ENCODE results near the gene CYB561D1. TPM values are rescaled to one million over a fixed set of nuclear protein-coding genes. Genes with fewer than 3 reads are reported as not detected.

CYB561D1 gene
- total RNA-seq, 1 experiment from 2014 or later: 5.7 TPM

DNA sequence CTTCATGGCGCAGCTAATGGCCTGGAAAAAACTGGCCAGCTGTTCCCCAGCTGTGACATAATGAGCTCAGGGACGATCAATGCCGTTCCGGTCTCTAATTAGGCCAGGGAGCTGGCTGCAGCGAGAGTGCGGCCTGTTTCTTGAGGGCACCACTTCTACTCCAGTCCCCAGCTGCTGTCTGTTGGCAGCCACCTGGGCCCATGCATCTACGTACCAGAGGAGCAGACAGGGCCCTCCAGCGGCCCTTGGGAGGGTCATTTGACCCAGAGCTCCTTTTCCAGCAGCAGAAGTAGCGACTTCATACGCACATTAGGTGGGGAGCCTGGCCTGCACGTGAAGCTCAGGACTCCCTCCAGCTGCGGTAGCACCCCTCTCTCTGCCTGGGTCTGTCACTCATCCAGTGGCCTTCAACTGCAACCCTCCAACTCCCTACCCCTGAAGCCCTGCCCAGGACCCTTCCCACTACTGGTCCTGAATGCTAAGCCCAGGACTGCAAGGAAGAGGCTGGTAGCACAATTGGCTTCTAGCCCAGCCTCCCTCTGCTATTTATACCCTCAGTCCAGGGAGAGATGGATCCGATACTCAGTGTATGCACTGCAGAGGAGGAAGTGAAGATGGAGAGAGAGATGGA is 36.7 kb downstream of the CYB561D1 start:
- H3K4me1 ChIP-seq (ENCODE audit: insufficient read depth, low read length, poor library complexity, severe bottlenecking): peaks cover 8% of the 10 kb centered on the region
- H3K9me3 ChIP-seq (ENCODE audit: low read depth, low read length, poor library complexity, severe bottlenecking): no peaks in the 10 kb centered on the region
- no peaks in the 10 kb centered on the region for H3K27me3 ChIP-seq (replicated peaks; ENCODE audit: insufficient read depth, low read depth, low read length, poor library complexity)
- ChIA-PET CTCF (no interaction called here), POLR2A (ENCODE audit: low non-redundant PET) (interaction anchor here (0.6 kb wide), 1 partner anchor 19 kb away, joined by 3 read pairs; no protein-coding TSS in a partner anchor)
- no peak for TF ChIP-seq CTCF (conservative IDR thresholded peaks at IDR 0.05; ENCODE audit: low read depth, low read length)
- TF ChIP-seq EZH2 (IDR thresholded peaks at IDR 0.05; ENCODE audit: borderline replicate concordance, low read depth, low read length, poor library complexity, severe bottlenecking): no peak
- BruUV-seq (replicated peaks): no TSS peak
- intact Hi-C loops (cut with micrococcal nuclease; ENCODE audit: unreplicated experiment): loop anchor here (5.0 kb wide), 1 partner anchor 268 kb away; no protein-coding TSS in a partner anchor
- no peak for DNase-seq (ENCODE audit: low spot score)
- H3K4me3 ChIP-seq (ENCODE audit: low read depth, low read length, poor library complexity, severe bottlenecking): no peak overlapping the region
- H3K27ac ChIP-seq (ENCODE audit: low read depth, low read length, poor library complexity, severe bottlenecking): no peak overlapping the region
- no peaks in the 10 kb centered on the region for H3K36me3 ChIP-seq (ENCODE audit: insufficient read depth, low read length, poor library complexity, severe bottlenecking)

DNA sequence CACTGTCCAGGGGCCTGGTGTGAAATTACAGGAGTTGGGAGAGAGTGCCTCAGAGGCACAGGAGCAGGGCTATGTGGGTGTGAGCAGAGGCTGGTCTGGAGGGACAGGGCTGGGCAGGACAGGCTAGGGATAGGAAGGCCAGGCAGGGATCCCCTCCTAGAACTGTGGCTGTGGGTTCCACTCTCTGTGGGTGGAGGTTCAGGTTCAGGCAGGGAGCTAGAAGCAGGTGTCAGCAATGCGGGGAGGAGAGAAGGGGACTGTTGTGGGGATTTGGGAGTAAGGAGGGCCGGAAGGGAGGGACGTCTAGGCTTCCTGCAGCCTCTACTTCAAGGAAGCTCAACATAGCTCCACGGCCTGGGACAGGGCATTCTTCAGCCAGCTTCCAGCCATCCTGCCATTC is 37.5 kb downstream of the CYB561D1 start:
- POLR2A ChIA-PET (ENCODE audit: low non-redundant PET): no interaction called here

DNA sequence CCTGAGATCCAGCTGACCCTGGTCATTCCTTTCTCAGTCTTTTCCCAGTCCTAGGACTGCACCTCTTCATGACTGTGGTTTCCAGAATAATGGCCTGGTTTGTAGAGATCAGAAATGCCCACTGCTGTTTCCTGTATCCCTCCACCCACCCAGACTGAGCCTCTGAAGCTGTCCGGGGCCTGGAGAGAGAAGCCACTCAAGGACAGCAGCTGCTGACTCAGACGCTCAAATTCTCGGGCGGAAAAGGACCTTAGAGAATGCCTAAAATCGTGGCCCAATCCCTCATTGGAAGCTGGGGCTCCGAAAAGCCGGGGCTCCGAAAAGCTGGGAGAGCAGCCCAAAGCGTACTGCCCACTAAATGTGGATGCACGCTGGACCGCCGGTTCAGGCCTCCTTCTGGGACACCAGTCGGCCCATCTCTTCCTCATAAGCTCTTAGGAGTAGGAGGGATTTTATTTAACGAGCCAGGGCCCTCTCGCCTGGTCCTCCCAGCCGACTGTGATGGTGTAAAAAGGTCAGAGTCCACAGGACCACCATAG is 38.0 kb downstream of the CYB561D1 start:
- no TSS peak for BruUV-seq (replicated peaks)
- no peak for DNase-seq (ENCODE audit: low spot score)
- Histone ChIP-seq H3K36me3 (ENCODE audit: insufficient read depth, low read length, poor library complexity, severe bottlenecking) (no peaks in the 10 kb centered on the region), H3K4me3 (ENCODE audit: low read depth, low read length, poor library complexity, severe bottlenecking) (no peak overlapping the region), H3K27ac (ENCODE audit: low read depth, low read length, poor library complexity, severe bottlenecking) (no peak overlapping the region), H3K27me3 (replicated peaks; ENCODE audit: insufficient read depth, low read depth, low read length, poor library complexity) (no peaks in the 10 kb centered on the region), H3K4me1 (ENCODE audit: insufficient read depth, low read length, poor library complexity, severe bottlenecking) (peaks cover 8% of the 10 kb centered on the region), H3K9me3 (ENCODE audit: low read depth, low read length, poor library complexity, severe bottlenecking) (no peaks in the 10 kb centered on the region)
- intact Hi-C loops (cut with micrococcal nuclease; ENCODE audit: unreplicated experiment): loop anchor here (2.0 to 5.0 kb wide), 2 partner anchors 33 to 270 kb away; no protein-coding TSS in a partner anchor
- ChIA-PET POLR2A (ENCODE audit: low non-redundant PET) (no interaction called here), CTCF (interaction anchor here (0.8 to 2.7 kb wide), 8 partner anchors 8 to 330 kb away, joined by 3 to 28 read pairs (median 5); partner anchors contain the start of gene CYB561D1)
- TF ChIP-seq CTCF (conservative IDR thresholded peaks at IDR 0.05; ENCODE audit: low read depth, low read length) (no peak), EZH2 (IDR thresholded peaks at IDR 0.05; ENCODE audit: borderline replicate concordance, low read depth, low read length, poor library complexity, severe bottlenecking) (no peak)

More for the DNA sequence above, 37.5 kb downstream of the CYB561D1 start:
- TF ChIP-seq EZH2 (IDR thresholded peaks at IDR 0.05; ENCODE audit: borderline replicate concordance, low read depth, low read length, poor library complexity, severe bottlenecking) (no peak), CTCF (conservative IDR thresholded peaks at IDR 0.05; ENCODE audit: low read depth, low read length) (no peak)
- CTCF ChIA-PET: interaction anchor here (1.0 to 2.7 kb wide), 5 partner anchors 8 to 254 kb away, joined by 3 to 28 read pairs (median 6); partner anchors contain the start of gene CYB561D1
- Histone ChIP-seq H3K4me1 (ENCODE audit: insufficient read depth, low read length, poor library complexity, severe bottlenecking) (peaks cover 8% of the 10 kb centered on the region), H3K27me3 (replicated peaks; ENCODE audit: insufficient read depth, low read depth, low read length, poor library complexity) (no peaks in the 10 kb centered on the region), H3K9me3 (ENCODE audit: low read depth, low read length, poor library complexity, severe bottlenecking) (no peaks in the 10 kb centered on the region), H3K27ac (ENCODE audit: low read depth, low read length, poor library complexity, severe bottlenecking) (no peak overlapping the region), H3K36me3 (ENCODE audit: insufficient read depth, low read length, poor library complexity, severe bottlenecking) (no peaks in the 10 kb centered on the region), H3K4me3 (ENCODE audit: low read depth, low read length, poor library complexity, severe bottlenecking) (no peak overlapping the region)
- BruUV-seq (replicated peaks): no TSS peak
- DNase-seq (ENCODE audit: low spot score): no peak
- intact Hi-C loops (cut with micrococcal nuclease; ENCODE audit: unreplicated experiment): loop anchor here (5.0 kb wide), 1 partner anchor 269 kb away; no protein-coding TSS in a partner anchor
